Measurements from ENCODE around the gene LHPP.

LHPP gene

DNA sequence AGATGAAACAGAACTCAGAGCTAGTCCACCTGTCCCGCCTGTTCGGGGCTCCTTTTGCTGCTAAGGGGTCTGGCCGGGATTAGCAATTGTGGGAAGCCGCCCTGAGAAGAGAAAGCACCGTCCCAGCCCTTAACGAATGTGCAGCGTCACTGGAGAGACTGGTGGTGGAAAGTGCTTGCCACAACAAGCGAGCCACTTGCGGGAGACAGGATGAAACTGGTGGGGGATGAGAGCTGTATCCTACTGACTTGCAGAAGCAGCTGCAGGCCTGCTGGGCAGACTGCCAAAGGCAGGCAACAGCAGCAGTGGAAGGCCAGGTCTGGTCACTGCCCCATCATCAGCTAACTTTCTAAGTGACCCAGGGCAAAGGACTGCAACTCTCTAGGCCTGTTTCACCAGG, 187.1 kb downstream of the LHPP start:
- no peak overlapping the region for H3K9ac ChIP-seq (ENCODE audit: low read depth, low read length, poor library complexity)
- H2BK5ac ChIP-seq (ENCODE audit: low read length): no peak overlapping the region
- peaks cover 11 to 41% of the 10 kb centered on the region in 2 donors for H3K4me1 ChIP-seq (ENCODE audit: control insufficient read depth in 2 of 2, insufficient read depth in 1 of 2, low read depth in 1 of 2, low read length in 2 of 2)
- no peak overlapping the region for H4K8ac ChIP-seq (ENCODE audit: low read depth, low read length)
- peak overlapping the region; percentile 56 for H4K91ac ChIP-seq (ENCODE audit: low read depth, low read length, poor library complexity)
- H3K4ac ChIP-seq (ENCODE audit: low read length): no peak overlapping the region
- H3K9me3 ChIP-seq (replicated peaks in 1 of 2; ENCODE audit: control insufficient read depth in 2 of 2, insufficient read depth in 1 of 2, low read depth in 1 of 2, low read length in 2 of 2): no peaks in the 10 kb centered on the region
- H3K27ac ChIP-seq (replicated peaks; ENCODE audit: low read length): peak overlapping the region; percentile 48
- DNase-seq (ENCODE audit: low spot score): no peak
- no peak overlapping the region for H2BK120ac ChIP-seq (ENCODE audit: low read depth, low read length)
- H2BK12ac ChIP-seq (ENCODE audit: low read length): peak overlapping the region; percentile 18
- H2BK15ac ChIP-seq (ENCODE audit: low read length): peak overlapping the region; percentile 79
- no peak overlapping the region for H2AK5ac ChIP-seq (ENCODE audit: low read depth, low read length)
- H3K36me3 ChIP-seq (replicated peaks in 1 of 2; ENCODE audit: control insufficient read depth in 2 of 2, insufficient read depth in 2 of 2, low read length in 2 of 2): peaks cover 0 to 10% of the 10 kb centered on the region in 2 donors
- no peak overlapping the region for H3K23ac ChIP-seq (ENCODE audit: low read depth, low read length, poor library complexity)
- H3K18ac ChIP-seq (ENCODE audit: low read length): peak overlapping the region; percentile 66
- no peak overlapping the region for H3K4me2 ChIP-seq (ENCODE audit: insufficient read depth, low read length, poor library complexity, severe bottlenecking)
- H2AFZ ChIP-seq (ENCODE audit: low read length): no peak overlapping the region
- peaks cover 13% of the 10 kb centered on the region for H3K79me1 ChIP-seq (ENCODE audit: low read depth, low read length)
- no peak overlapping the region for H3K14ac ChIP-seq (ENCODE audit: low read length)
- H3K27me3 ChIP-seq (ENCODE audit: control insufficient read depth in 3 of 3, insufficient read depth in 3 of 3, low read depth in 1 of 3, low read length in 3 of 3): no peaks in the 10 kb centered on the region
- WGBS, 2 donors (ENCODE audit: extremely low coverage in 2 of 2, insufficient read length in 2 of 2, insufficient replicate concordance in 1 of 2): no CpG with 5 or more reads among the region's 9 CpGs
- no peak overlapping the region for H3K4me3 ChIP-seq (ENCODE audit: low read length in 2 of 2)

DNA sequence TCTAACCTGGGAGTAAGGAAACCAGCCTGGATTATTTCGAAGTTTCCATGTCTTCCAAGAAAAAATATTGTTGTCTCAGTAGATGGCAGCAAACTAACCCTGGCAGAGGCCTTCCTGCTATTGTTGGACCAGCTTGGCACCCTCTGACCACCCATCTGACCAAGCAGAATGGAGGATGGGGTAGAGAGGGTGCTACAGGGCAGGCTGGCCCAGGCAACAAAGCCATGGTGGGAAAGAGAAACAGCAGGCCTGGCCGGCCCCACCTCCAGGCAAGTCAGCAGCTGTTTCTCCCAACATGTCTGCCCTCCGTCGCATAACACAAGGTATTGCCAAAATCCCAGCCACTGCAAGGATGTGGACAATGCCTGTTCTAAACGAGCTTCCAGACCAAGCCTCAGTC, 187.6 kb downstream of the LHPP start:
- H3K23ac ChIP-seq (ENCODE audit: low read depth, low read length, poor library complexity): peak overlapping the region; percentile 12
- no peak overlapping the region for H2AFZ ChIP-seq (ENCODE audit: low read length)
- peak overlapping the region; percentile 33 for H3K27ac ChIP-seq (replicated peaks; ENCODE audit: low read length)

GRCh38 chr10:124650263-124650662, 188.6 kb downstream of the LHPP start:
- H2BK5ac ChIP-seq (ENCODE audit: low read length): no peak overlapping the region
- H4K8ac ChIP-seq (ENCODE audit: low read depth, low read length): no peak overlapping the region
- no peak overlapping the region for H2AK5ac ChIP-seq (ENCODE audit: low read depth, low read length)
- no peak overlapping the region for H3K27ac ChIP-seq (replicated peaks; ENCODE audit: low read length)
- H4K91ac ChIP-seq (ENCODE audit: low read depth, low read length, poor library complexity): no peak overlapping the region
- no peak overlapping the region for H3K14ac ChIP-seq (ENCODE audit: low read length)
- peaks cover 2 to 16% of the 10 kb centered on the region in 2 donors for H3K36me3 ChIP-seq (replicated peaks in 1 of 2; ENCODE audit: control insufficient read depth in 2 of 2, insufficient read depth in 2 of 2, low read length in 2 of 2)
- H3K23ac ChIP-seq (ENCODE audit: low read depth, low read length, poor library complexity): no peak overlapping the region
- no peak overlapping the region for H3K9ac ChIP-seq (ENCODE audit: low read depth, low read length, poor library complexity)
- no peak for DNase-seq (ENCODE audit: low spot score)
- no peak overlapping the region for H2BK15ac ChIP-seq (ENCODE audit: low read length)
- H3K4ac ChIP-seq (ENCODE audit: low read length): no peak overlapping the region
- H3K27me3 ChIP-seq (ENCODE audit: control insufficient read depth in 3 of 3, insufficient read depth in 3 of 3, low read depth in 1 of 3, low read length in 3 of 3): no peaks in the 10 kb centered on the region
- no peaks in the 10 kb centered on the region for H3K9me3 ChIP-seq (replicated peaks in 1 of 2; ENCODE audit: control insufficient read depth in 2 of 2, insufficient read depth in 1 of 2, low read depth in 1 of 2, low read length in 2 of 2)
- no peak overlapping the region for H3K4me2 ChIP-seq (ENCODE audit: insufficient read depth, low read length, poor library complexity, severe bottlenecking)
- H2BK120ac ChIP-seq (ENCODE audit: low read depth, low read length): no peak overlapping the region
- whole genome bisulfite sequencing, 2 donors (ENCODE audit: extremely low coverage in 2 of 2, insufficient read length in 2 of 2, insufficient replicate concordance in 1 of 2): no CpG with 5 or more reads among the region's 12 CpGs
- H3K4me3 ChIP-seq (ENCODE audit: low read length in 2 of 2): no peak overlapping the region
- no peak overlapping the region for H2AFZ ChIP-seq (ENCODE audit: low read length)
- peak overlapping the region; percentile 38 for H3K18ac ChIP-seq (ENCODE audit: low read length)
- H2BK12ac ChIP-seq (ENCODE audit: low read length): no peak overlapping the region
- peaks cover 10% of the 10 kb centered on the region for H3K79me1 ChIP-seq (ENCODE audit: low read depth, low read length)
- peaks cover 8 to 37% of the 10 kb centered on the region in 2 donors for H3K4me1 ChIP-seq (ENCODE audit: control insufficient read depth in 2 of 2, insufficient read depth in 1 of 2, low read depth in 1 of 2, low read length in 2 of 2)

More for the DNA sequence above, 187.6 kb downstream of the LHPP start:
- WGBS, 2 donors (ENCODE audit: extremely low coverage in 2 of 2, insufficient read length in 2 of 2, insufficient replicate concordance in 1 of 2): no CpG with 5 or more reads among the region's 5 CpGs
- H3K36me3 ChIP-seq (replicated peaks in 1 of 2; ENCODE audit: control insufficient read depth in 2 of 2, insufficient read depth in 2 of 2, low read length in 2 of 2): peaks cover 0 to 13% of the 10 kb centered on the region in 2 donors
- peaks cover 13% of the 10 kb centered on the region for H3K79me1 ChIP-seq (ENCODE audit: low read depth, low read length)
- H3K4me2 ChIP-seq (ENCODE audit: insufficient read depth, low read length, poor library complexity, severe bottlenecking): no peak overlapping the region
- no peaks in the 10 kb centered on the region for H3K9me3 ChIP-seq (replicated peaks in 1 of 2; ENCODE audit: control insufficient read depth in 2 of 2, insufficient read depth in 1 of 2, low read depth in 1 of 2, low read length in 2 of 2)
- H2AK5ac ChIP-seq (ENCODE audit: low read depth, low read length): no peak overlapping the region
- no peak overlapping the region for H2BK120ac ChIP-seq (ENCODE audit: low read depth, low read length)
- H3K9ac ChIP-seq (ENCODE audit: low read depth, low read length, poor library complexity): peak overlapping the region; percentile 34
- H2BK12ac ChIP-seq (ENCODE audit: low read length): peak overlapping the region; percentile 68
- no peak overlapping the region for H3K4ac ChIP-seq (ENCODE audit: low read length)
- H3K14ac ChIP-seq (ENCODE audit: low read length): no peak overlapping the region
- H4K8ac ChIP-seq (ENCODE audit: low read depth, low read length): no peak overlapping the region
- H2BK5ac ChIP-seq (ENCODE audit: low read length): no peak overlapping the region
- H3K4me3 ChIP-seq (ENCODE audit: low read length in 2 of 2): no peak overlapping the region
- no peak overlapping the region for H2BK15ac ChIP-seq (ENCODE audit: low read length)
- peak overlapping the region; percentile 4 for H3K18ac ChIP-seq (ENCODE audit: low read length)
- H4K91ac ChIP-seq (ENCODE audit: low read depth, low read length, poor library complexity): no peak overlapping the region
- DNase-seq (ENCODE audit: low spot score): no peak
- H3K4me1 ChIP-seq (ENCODE audit: control insufficient read depth in 2 of 2, insufficient read depth in 1 of 2, low read depth in 1 of 2, low read length in 2 of 2): peaks cover 8 to 41% of the 10 kb centered on the region in 2 donors
- no peaks in the 10 kb centered on the region for H3K27me3 ChIP-seq (ENCODE audit: control insufficient read depth in 3 of 3, insufficient read depth in 3 of 3, low read depth in 1 of 3, low read length in 3 of 3)

GRCh38 chr10:124650820-124651401, 189.3 kb downstream of the LHPP start:
- Histone ChIP-seq H3K4me1 (ENCODE audit: control insufficient read depth in 2 of 2, insufficient read depth in 1 of 2, low read depth in 1 of 2, low read length in 2 of 2) (peaks cover 8 to 34% of the 10 kb centered on the region in 2 donors), H3K23ac (ENCODE audit: low read depth, low read length, poor library complexity) (no peak overlapping the region), H2AFZ (ENCODE audit: low read length) (no peak overlapping the region), H3K14ac (ENCODE audit: low read length) (no peak overlapping the region), H3K9me3 (replicated peaks in 1 of 2; ENCODE audit: control insufficient read depth in 2 of 2, insufficient read depth in 1 of 2, low read depth in 1 of 2, low read length in 2 of 2) (no peaks in the 10 kb centered on the region), H3K4me2 (ENCODE audit: insufficient read depth, low read length, poor library complexity, severe bottlenecking) (no peak overlapping the region), H2AK5ac (ENCODE audit: low read depth, low read length) (peak overlapping the region; percentile 57), H2BK15ac (ENCODE audit: low read length) (peak overlapping the region; percentile 34), H3K4me3 (ENCODE audit: low read length in 2 of 2) (no peak overlapping the region), H3K27ac (replicated peaks; ENCODE audit: low read length) (no peak overlapping the region), H3K9ac (ENCODE audit: low read depth, low read length, poor library complexity) (peak overlapping the region; percentile 44), H2BK5ac (ENCODE audit: low read length) (peak overlapping the region; percentile 7), H3K4ac (ENCODE audit: low read length) (no peak overlapping the region), H3K27me3 (ENCODE audit: control insufficient read depth in 3 of 3, insufficient read depth in 3 of 3, low read depth in 1 of 3, low read length in 3 of 3) (no peaks in the 10 kb centered on the region), H4K8ac (ENCODE audit: low read depth, low read length) (no peak overlapping the region), H3K36me3 (replicated peaks in 1 of 2; ENCODE audit: control insufficient read depth in 2 of 2, insufficient read depth in 2 of 2, low read length in 2 of 2) (peaks cover 8 to 22% of the 10 kb centered on the region in 2 donors), H3K18ac (ENCODE audit: low read length) (peak overlapping the region; percentile 86), H2BK120ac (ENCODE audit: low read depth, low read length) (no peak overlapping the region), H4K91ac (ENCODE audit: low read depth, low read length, poor library complexity) (no peak overlapping the region), H3K79me1 (ENCODE audit: low read depth, low read length) (peaks cover 13% of the 10 kb centered on the region), H2BK12ac (ENCODE audit: low read length) (peak overlapping the region; percentile 36)
- DNase-seq (ENCODE audit: low spot score): no peak
- no CpG with 5 or more reads among the region's 13 CpGs for WGBS, 2 donors (ENCODE audit: extremely low coverage in 2 of 2, insufficient read length in 2 of 2, insufficient replicate concordance in 1 of 2)

All from neuronal stem cell (in vitro differentiated cells).